Measurements from ENCODE around the gene SCN1A.

DNA sequence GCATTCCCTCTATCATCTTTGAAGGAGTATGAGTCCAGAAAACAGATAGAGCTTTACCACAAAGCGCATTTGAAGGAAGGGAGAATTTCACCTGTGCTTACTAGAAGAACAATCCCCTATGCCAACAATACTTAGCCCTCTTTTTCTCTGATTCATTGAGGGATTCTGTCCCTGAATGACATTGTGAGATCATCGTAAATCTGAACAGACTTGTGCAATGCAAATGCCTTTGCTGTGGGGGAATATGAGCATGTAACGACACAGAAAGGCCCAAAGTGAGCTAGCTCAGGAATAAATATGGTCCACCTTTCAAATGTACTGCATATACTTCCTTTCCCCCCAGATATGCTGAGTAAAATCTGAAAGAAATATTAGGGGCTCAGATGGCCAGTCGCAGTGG lies 67.6 kb downstream of the SCN1A start:
- no peak for TF ChIP-seq POLR2A (IDR thresholded peaks at IDR 0.05)
- TF ChIP-seq, protein P1, sequence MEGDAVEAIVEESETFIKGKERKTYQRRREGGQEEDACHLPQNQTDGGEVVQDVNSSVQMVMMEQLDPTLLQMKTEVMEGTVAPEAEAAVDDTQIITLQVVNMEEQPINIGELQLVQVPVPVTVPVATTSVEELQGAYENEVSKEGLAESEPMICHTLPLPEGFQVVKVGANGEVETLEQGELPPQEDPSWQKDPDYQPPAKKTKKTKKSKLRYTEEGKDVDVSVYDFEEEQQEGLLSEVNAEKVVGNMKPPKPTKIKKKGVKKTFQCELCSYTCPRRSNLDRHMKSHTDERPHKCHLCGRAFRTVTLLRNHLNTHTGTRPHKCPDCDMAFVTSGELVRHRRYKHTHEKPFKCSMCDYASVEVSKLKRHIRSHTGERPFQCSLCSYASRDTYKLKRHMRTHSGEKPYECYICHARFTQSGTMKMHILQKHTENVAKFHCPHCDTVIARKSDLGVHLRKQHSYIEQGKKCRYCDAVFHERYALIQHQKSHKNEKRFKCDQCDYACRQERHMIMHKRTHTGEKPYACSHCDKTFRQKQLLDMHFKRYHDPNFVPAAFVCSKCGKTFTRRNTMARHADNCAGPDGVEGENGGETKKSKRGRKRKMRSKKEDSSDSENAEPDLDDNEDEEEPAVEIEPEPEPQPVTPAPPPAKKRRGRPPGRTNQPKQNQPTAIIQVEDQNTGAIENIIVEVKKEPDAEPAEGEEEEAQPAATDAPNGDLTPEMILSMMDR (IDR thresholded peaks at IDR 0.05 in 4 of 5, conservative IDR thresholded peaks at IDR 0.05 in 1 of 5) = no peak

All from gastrocnemius medialis (tissue), 4 donors.